Measurements from ENCODE around the gene B4GALNT1.

DNA sequence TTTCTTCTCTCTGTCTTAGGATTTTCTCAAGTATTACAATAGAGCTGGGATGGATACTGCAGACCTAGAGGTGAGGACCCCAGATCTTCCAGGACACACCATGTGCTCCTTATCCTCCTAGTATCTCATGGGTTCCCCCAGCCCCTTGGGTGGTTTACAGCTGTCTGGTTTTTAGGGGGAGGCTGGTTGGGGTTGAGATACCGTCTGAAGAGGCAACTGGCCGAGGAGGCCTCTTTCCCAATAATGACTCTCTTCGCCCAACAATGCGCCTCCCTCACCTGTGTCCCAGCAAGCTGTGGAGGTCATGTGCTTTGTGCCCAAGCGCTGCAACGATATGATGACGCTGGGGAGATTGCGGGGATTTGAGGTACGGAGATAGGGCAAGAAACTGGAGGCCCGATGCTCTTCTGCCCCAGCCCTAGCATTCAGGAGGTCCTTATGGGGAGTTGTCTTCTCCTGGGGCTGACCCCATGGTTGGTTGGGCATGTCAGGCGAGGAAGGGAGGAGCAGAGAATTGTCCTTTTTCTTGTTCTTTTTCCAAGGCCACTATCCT lies 18.0 kb downstream of the B4GALNT1 start:
- TF ChIP-seq, protein P1, sequence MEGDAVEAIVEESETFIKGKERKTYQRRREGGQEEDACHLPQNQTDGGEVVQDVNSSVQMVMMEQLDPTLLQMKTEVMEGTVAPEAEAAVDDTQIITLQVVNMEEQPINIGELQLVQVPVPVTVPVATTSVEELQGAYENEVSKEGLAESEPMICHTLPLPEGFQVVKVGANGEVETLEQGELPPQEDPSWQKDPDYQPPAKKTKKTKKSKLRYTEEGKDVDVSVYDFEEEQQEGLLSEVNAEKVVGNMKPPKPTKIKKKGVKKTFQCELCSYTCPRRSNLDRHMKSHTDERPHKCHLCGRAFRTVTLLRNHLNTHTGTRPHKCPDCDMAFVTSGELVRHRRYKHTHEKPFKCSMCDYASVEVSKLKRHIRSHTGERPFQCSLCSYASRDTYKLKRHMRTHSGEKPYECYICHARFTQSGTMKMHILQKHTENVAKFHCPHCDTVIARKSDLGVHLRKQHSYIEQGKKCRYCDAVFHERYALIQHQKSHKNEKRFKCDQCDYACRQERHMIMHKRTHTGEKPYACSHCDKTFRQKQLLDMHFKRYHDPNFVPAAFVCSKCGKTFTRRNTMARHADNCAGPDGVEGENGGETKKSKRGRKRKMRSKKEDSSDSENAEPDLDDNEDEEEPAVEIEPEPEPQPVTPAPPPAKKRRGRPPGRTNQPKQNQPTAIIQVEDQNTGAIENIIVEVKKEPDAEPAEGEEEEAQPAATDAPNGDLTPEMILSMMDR (optimal IDR thresholded peaks at IDR 0.05 in 1 of 3, IDR thresholded peaks at IDR 0.05 in 1 of 3, conservative IDR thresholded peaks at IDR 0.05 in 1 of 3; ENCODE audit: extremely low read depth in 1 of 3, insufficient read depth in 2 of 3, low read length in 3 of 3): no peak
- no peak for TF ChIP-seq EZH2 (IDR thresholded peaks at IDR 0.05; ENCODE audit: low read length)

All from keratinocyte (primary cell).